ENCODE results near the gene PLCB3.
"Not testable (repeated sequence)": the region's sequence is repeated elsewhere in the genome, so short reads cannot be mapped to it uniquely, and the experiment has no call there.

Gene PLCB3

GRCh38 chr11:64306563-64306875 is 55.2 kb downstream of the PLCB3 start:
- no peak for DNase-seq

- DNase-seq, result no peak
Measured at GRCh38 chr11:64306876-64307622, 55.7 kb downstream of the PLCB3 start.

DNA sequence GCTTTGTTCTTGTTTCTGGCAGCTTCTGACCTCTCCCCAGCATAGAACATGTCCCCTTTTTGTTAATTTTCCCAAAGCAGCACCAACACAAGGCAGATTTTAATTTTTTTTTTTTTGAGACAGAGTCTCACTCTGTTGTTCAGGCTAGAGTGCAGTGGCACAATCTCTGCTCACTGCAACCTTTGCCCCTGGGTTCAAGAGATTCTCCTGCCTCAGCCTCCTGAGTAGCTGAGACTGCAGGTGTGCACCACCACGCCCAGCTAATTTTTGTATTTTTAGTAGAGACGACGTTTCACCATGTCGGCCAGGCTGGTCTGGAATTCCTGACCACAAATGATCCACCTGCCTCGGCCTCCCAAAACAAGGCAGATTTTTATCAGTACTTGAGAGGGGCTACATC is 56.5 kb downstream of the PLCB3 start:
- not testable (repeated sequence) for DNase-seq

GRCh38 chr11:64312947-64313346 is 61.6 kb downstream of the PLCB3 start:
- no peak for DNase-seq

- no peak for DNase-seq
Measured at GRCh38 chr11:64313491-64314145, 62.3 kb downstream of the PLCB3 start.

DNA sequence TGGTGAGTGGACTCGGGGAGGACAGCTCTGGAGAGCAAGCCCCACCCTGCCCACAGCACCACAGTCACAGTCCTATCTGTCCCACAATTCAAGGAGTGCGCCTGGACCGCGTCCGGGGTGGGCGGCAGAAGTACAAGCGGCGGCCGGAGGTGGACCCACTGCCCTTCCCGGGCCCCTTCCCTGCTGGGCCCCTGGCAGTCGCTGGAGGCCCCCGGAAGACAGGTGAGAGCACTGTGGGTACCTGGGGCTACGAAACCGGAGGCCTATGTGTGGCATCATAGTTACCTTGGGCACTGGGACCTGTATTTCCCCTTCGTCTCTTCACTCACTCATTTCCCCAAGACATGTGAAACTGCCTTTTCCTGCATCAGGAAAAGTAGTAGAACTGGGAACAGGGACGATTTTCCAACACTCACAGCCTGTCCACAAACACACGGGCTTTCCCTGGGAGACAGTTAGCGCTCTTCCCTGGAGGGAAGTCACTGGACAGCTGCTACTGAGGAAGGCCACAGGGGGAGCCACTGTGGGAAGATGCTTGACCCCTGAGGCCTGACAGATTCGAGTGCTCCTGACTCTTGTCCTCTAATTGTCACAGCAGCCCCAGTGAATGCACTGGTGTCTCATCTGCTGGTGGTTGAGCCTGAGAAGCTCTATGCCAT is 62.9 kb downstream of the PLCB3 start:
- no peak for DNase-seq

DNA sequence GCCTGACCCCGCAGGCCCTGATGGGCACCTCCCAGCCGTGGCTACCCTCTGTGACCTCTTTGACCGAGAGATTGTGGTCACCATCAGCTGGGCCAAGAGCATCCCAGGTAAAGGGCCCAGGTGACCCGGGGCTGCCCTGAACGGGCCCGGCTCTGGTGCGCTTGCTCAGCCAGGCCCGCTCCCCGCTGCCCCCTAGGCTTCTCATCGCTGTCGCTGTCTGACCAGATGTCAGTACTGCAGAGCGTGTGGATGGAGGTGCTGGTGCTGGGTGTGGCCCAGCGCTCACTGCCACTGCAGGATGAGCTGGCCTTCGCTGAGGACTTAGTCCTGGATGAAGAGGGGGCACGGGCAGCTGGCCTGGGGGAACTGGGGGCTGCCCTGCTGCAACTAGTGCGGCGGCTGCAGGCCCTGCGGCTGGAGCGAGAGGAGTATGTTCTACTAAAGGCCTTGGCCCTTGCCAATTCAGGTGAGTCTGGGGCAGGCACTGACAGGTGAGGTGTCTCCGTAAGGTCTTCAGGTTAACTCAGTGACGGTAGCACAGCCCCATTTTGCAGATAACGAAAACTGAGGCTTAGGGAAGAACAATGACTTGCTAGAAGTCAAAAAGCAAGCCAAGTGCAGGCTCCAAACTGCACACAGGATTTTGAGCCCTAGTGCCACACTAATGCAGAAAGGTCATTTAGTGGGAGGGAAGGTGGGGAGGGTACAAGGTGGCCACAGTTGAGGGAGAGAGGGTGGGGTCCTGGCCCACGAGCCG is 63.7 kb downstream of the PLCB3 start:
- no peak for DNase-seq

- not testable (repeated sequence) for DNase-seq
Measured at GRCh38 chr11:64315667-64316526, 64.6 kb downstream of the PLCB3 start.

- peak; percentile 78 for DNase-seq
Measured at GRCh38 chr11:64316672-64317324, 65.5 kb downstream of the PLCB3 start.

GRCh38 chr11:64317325-64317960 is 66.1 kb downstream of the PLCB3 start, which contains the start of gene TRMT112:
TRMT112 (minus strand) TSS chr11:64317559; CDS start chr11:64317526, 33 bp downstream.
- peak; percentile 99 for DNase-seq

DNA sequence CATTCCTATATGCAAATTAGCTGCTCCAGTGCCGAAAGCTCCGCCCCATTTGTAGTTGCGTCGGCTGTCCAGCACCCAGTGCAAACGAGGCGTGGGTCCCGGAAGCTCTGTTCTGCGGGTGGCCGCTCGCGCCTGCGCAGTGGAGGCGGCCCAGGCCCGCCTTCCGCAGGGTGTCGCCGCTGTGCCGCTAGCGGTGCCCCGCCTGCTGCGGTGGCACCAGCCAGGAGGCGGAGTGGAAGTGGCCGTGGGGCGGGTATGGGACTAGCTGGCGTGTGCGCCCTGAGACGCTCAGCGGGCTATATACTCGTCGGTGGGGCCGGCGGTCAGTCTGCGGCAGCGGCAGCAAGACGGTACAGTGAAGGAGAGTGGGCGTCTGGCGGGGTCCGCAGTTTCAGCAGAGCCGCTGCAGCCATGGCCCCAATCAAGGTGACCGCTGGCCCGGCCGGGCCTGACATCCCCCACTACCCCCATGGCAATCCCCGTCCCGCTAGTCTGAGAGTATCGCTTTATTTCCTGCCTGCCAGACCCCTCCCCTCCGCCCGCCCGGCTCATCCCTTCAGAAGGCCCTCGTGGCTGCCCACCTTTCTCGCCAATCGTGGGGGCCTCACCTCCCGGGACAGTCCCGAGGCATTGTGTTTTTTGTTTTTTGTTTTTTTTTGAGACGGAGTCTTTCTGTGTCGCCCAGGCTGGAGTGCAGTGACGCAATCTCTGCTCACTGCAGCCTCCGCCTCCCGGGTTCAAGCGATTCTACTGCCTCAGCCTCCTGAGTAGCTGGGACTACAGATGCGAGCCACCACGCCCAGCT is 66.8 kb downstream of the PLCB3 start, which contains the start of gene PRDX5:
TSS of gene PRDX5 (plus strand) at position 161 of the 805 bp plus-strand sequence. CDS start at position 256, 95 bp downstream.
- DNase-seq, result peak; percentile 99
